H9 (cell line): ENCODE data around the gene LMO4. TPM values are rescaled to one million over a fixed set of nuclear protein-coding genes. Genes with fewer than 3 reads are reported as not detected.

Experiments
- DNase-seq: peaks from one replicate; pipeline ENCODE4 v3.0.0-alpha.2; 2017
- H2AFZ ChIP-seq: one replicate; pipeline ENCODE4 v1.6.1; 2013; ENCODE audit warnings: mild to moderate bottlenecking, low read length, control low read depth, moderate library complexity
- H2AK5ac ChIP-seq: 2 replicates; pipeline ENCODE4 v1.6.1; 2013; ENCODE audit warnings: low read length, control low read depth, mixed read lengths; ENCODE audit not compliant: insufficient read length
- H2BK120ac ChIP-seq: one replicate; pipeline ENCODE4 v1.6.1; 2013; ENCODE audit warnings: low read depth, mild to moderate bottlenecking, low read length, control low read depth, inconsistent platforms; ENCODE audit not compliant: poor library complexity, severe bottlenecking
- H2BK12ac ChIP-seq: 2 replicates; pipeline ENCODE4 v1.6.1; 2013; ENCODE audit warnings: low read length, control low read depth, mixed read lengths, low read depth; ENCODE audit not compliant: insufficient read length
- H2BK15ac ChIP-seq: 2 replicates; pipeline ENCODE4 v1.6.1; 2013; ENCODE audit warnings: low read depth, low read length, control low read depth
- H2BK20ac ChIP-seq: one replicate; pipeline ENCODE4 v1.6.1; 2013; ENCODE audit warnings: low read depth, mild to moderate bottlenecking, low read length, control low read depth, inconsistent platforms; ENCODE audit not compliant: poor library complexity, severe bottlenecking
- H2BK5ac ChIP-seq: 2 replicates; pipeline ENCODE4 v1.6.1; 2013; ENCODE audit warnings: low read length, control low read depth, mixed read lengths; ENCODE audit not compliant: insufficient read length
- H3K14ac ChIP-seq: 2 replicates; pipeline ENCODE4 v1.6.1; 2013; ENCODE audit warnings: low read length, control low read depth; ENCODE audit not compliant: insufficient read depth
- H3K18ac ChIP-seq: 2 replicates; pipeline ENCODE4 v1.6.1; 2013; ENCODE audit warnings: low read depth, mild to moderate bottlenecking, mixed read lengths, low read length, control low read depth; ENCODE audit not compliant: insufficient read length
- H3K23ac ChIP-seq: 2 replicates; pipeline ENCODE4 v1.6.1; 2013; ENCODE audit warnings: low read length, control low read depth, mixed read lengths, low read depth; ENCODE audit not compliant: insufficient read length
- H3K23me2 ChIP-seq: 2 replicates; pipeline ENCODE4 v1.6.1; 2013; ENCODE audit warnings: low read depth, mild to moderate bottlenecking, mixed read lengths, low read length, control low read depth; ENCODE audit not compliant: insufficient read length, poor library complexity, severe bottlenecking
- H3K27ac ChIP-seq: 2 replicates; pipeline ENCODE4 v1.5.1; 2013; ENCODE audit warnings: low read length, control low read depth, mixed read lengths, low read depth; ENCODE audit not compliant: insufficient read length
- H3K27me3 ChIP-seq: 2 replicates; pipeline ENCODE4 v1.6.1; 2013; ENCODE audit warnings: low read length, control low read depth, inconsistent platforms; ENCODE audit not compliant: insufficient read depth
- H3K4ac ChIP-seq: 2 replicates; pipeline ENCODE4 v1.6.1; 2013; ENCODE audit warnings: low read depth, mild to moderate bottlenecking, control low read depth, inconsistent platforms, low read length, moderate library complexity
- H3K4me1 ChIP-seq: 2 replicates; pipeline ENCODE4 v1.6.1; 2013; ENCODE audit warnings: low read length, control low read depth, inconsistent platforms; ENCODE audit not compliant: insufficient read depth
- H3K4me2 ChIP-seq: 2 replicates; pipeline ENCODE4 v1.6.1; 2013; ENCODE audit warnings: low read length, control low read depth, mixed read lengths; ENCODE audit not compliant: insufficient read length, insufficient read depth
- H3K56ac ChIP-seq: 2 replicates; pipeline ENCODE4 v1.6.1; 2013; ENCODE audit warnings: low read depth, mild to moderate bottlenecking, mixed read lengths, low read length, control low read depth; ENCODE audit not compliant: insufficient read length
- H3K79me1 ChIP-seq: 2 replicates; pipeline ENCODE4 v1.6.1; 2013; ENCODE audit warnings: low read depth, mild to moderate bottlenecking, moderate library complexity, low read length, control low read depth, inconsistent platforms; ENCODE audit not compliant: insufficient read depth, poor library complexity, severe bottlenecking
- H3K79me2 ChIP-seq: 2 replicates; pipeline ENCODE4 v1.6.1; 2013; ENCODE audit warnings: low read length, control low read depth, inconsistent platforms; ENCODE audit not compliant: insufficient read depth
- H3K9ac ChIP-seq: 2 replicates; pipeline ENCODE4 v1.6.1; 2013; ENCODE audit warnings: low read length, control low read depth, mixed read lengths; ENCODE audit not compliant: insufficient read length; ENCODE audit errors: extremely low read depth
- H3K9me3 ChIP-seq: one replicate; pipeline ENCODE4 v1.6.1; 2013; ENCODE audit warnings: low read depth, low read length, inconsistent platforms; ENCODE audit not compliant: control insufficient read depth
- H3T11ph ChIP-seq: one replicate; pipeline ENCODE4 v1.6.1; 2013; ENCODE audit warnings: mild to moderate bottlenecking, low read length, control low read depth, inconsistent platforms
- H4K20me1 ChIP-seq: one replicate; pipeline ENCODE4 v1.6.1; 2013; ENCODE audit not compliant: control insufficient read depth, insufficient read length, insufficient read depth
- H4K5ac ChIP-seq: 2 replicates; pipeline ENCODE4 v1.6.1; 2013; ENCODE audit warnings: low read depth, mild to moderate bottlenecking, mixed read lengths, low read length, control low read depth; ENCODE audit not compliant: insufficient read length
- H4K8ac ChIP-seq: replicated peaks from 2 replicates; pipeline ENCODE4 v1.6.1; 2013; ENCODE audit warnings: low read length, control low read depth, mixed read lengths, low read depth; ENCODE audit not compliant: insufficient read length
- H4K91ac ChIP-seq: 2 replicates; pipeline ENCODE4 v1.6.1; 2013; ENCODE audit warnings: low read depth, mild to moderate bottlenecking, moderate library complexity, mixed read lengths, low read length, control low read depth; ENCODE audit not compliant: insufficient read length
- H3K27ac Mint-ChIP-seq, 3 experiments: 2 replicates in 2 of 3; 3 replicates in 1 of 3; pipeline ENCODE4 v1.8.0; 2020 to 2021; ENCODE audit warnings: mixed read lengths in 3 of 3, mild to moderate bottlenecking in 1 of 3, moderate library complexity in 1 of 3
- H3K27me3 Mint-ChIP-seq: 2 replicates; pipeline ENCODE4 v1.8.0; 2021; ENCODE audit warnings: low read depth, mild to moderate bottlenecking, moderate library complexity, mixed read lengths
- H3K36me3 Mint-ChIP-seq, 3 experiments: 2 replicates in 2 of 3; 3 replicates in 1 of 3; pipeline ENCODE4 v1.8.0; 2020 to 2021; ENCODE audit warnings: low read depth in 3 of 3, mixed read lengths in 3 of 3; ENCODE audit not compliant: insufficient read depth in 1 of 3
- H3K4me1 Mint-ChIP-seq, 2 experiments: 2 replicates each; pipeline ENCODE4 v1.8.0; 2020; ENCODE audit warnings: mixed read lengths in 2 of 2
- H3K4me3 Mint-ChIP-seq, 2 experiments: 2 replicates in 1 of 2; 3 replicates in 1 of 2; pipeline ENCODE4 v1.8.0; 2020 to 2021; ENCODE audit warnings: mild to moderate bottlenecking in 2 of 2, mixed read lengths in 2 of 2, moderate library complexity in 1 of 2
- H3K9me3 Mint-ChIP-seq, 2 experiments: 2 replicates in 1 of 2; 3 replicates in 1 of 2; pipeline ENCODE4 v1.8.0; 2020; ENCODE audit warnings: mild to moderate bottlenecking in 2 of 2, mixed read lengths in 2 of 2, moderate library complexity in 1 of 2
- CTCF ChIP-seq: fragments of 200-600 bp; sonication (generic); conservative IDR thresholded peaks from 3 replicates; pipeline ENCODE4 v1.8.0; 2021; ENCODE audit warnings: antibody characterized with exemption, mild to moderate bottlenecking
- WGBS: extraction: QIAGEN DNeasy Blood & Tissue Kit; methylation state at CpG from one replicate; pipeline ENCODE4 v1.1.7; 2013; ENCODE audit warnings: missing lambda C conversion rate, low lambda C conversion rate, mixed read lengths; ENCODE audit not compliant: insufficient read length; ENCODE audit errors: extremely low coverage; 5-methylcytosine and 5-hydroxymethylcytosine counted together
- total RNA-seq: library from RNA; stranded (reverse); gene quantifications from 2 replicates; pipeline ENCODE4 v1.2.1, GENCODE V29; 2021

LMO4 gene
- total RNA-seq, 1 experiment from 2014 or later: 64.9 TPM

GRCh38 chr1:87300628-87301027, 28.1 kb upstream of the LMO4 start:
- Histone ChIP-seq H3K4ac (no peak overlapping the region), H3K9ac (no peak overlapping the region), H3K27me3 (no peaks in the 10 kb centered on the region), H3T11ph (no peak overlapping the region), H2BK15ac (no peak overlapping the region), H2BK120ac (no peak overlapping the region), H3K79me2 (no peaks in the 10 kb centered on the region), H4K91ac (no peak overlapping the region), H3K9me3 (no peaks in the 10 kb centered on the region), H3K4me2 (no peak overlapping the region), H3K18ac (no peak overlapping the region), H3K14ac (no peak overlapping the region), H3K23me2 (no peaks in the 10 kb centered on the region), H4K5ac (no peak overlapping the region), H2BK20ac (no peak overlapping the region), H2BK12ac (no peak overlapping the region), H2BK5ac (no peak overlapping the region), H4K8ac (no peak overlapping the region), H4K20me1 (no peaks in the 10 kb centered on the region), H3K27ac (no peak overlapping the region), H2AFZ (no peak overlapping the region), H3K56ac (no peak overlapping the region), H3K23ac (no peak overlapping the region), H3K79me1 (no peaks in the 10 kb centered on the region), H2AK5ac (no peak overlapping the region), H3K4me1 (no peaks in the 10 kb centered on the region; the same call in 1 of the 2 replicates)
- no peak for DNase-seq
- WGBS: 100% methylated on average over 3 of the region's 8 CpGs
- Mint-ChIP-seq H3K27ac (no peak overlapping the region), H3K9me3 (no peaks in the 10 kb centered on the region), H3K4me3 (no peak overlapping the region), H3K4me1 (peaks cover 5 to 9% of the 10 kb centered on the region in 2 experiments), H3K27me3 (peaks cover 1% of the 10 kb centered on the region; the same call in 1 of the 2 replicates), H3K36me3 (no peaks in the 10 kb centered on the region)
- no peak for TF ChIP-seq CTCF
